GM19468 (cell line): Measurements from ENCODE around the gene POLRMT.
"Not testable (repeated sequence)": the region's sequence is repeated elsewhere in the genome, so short reads cannot be mapped to it uniquely, and the experiment has no call there.

Source experiments
- ATAC-seq: cut with Tn5 transposase; IDR thresholded peaks from one replicate; pipeline ENCODE4 v1.9.1; 2021; ENCODE audit warnings: mild to moderate bottlenecking, moderate library complexity, moderate number of reproducible peaks; ENCODE audit not compliant: unreplicated experiment; ENCODE audit errors: extremely low read depth

POLRMT gene

GRCh38 chr19:597406-598315, 35.7 kb downstream of the POLRMT start:
- no peak for ATAC-seq

GRCh38 chr19:596263-596655, 37.1 kb downstream of the POLRMT start:
- no peak for ATAC-seq

GRCh38 chr19:595326-596262, 37.7 kb downstream of the POLRMT start:
- no peak for ATAC-seq

GRCh38 chr19:594265-594870, 39.0 kb downstream of the POLRMT start:
- ATAC-seq = no peak

- ATAC-seq = no peak
These were observed 39.8 kb downstream of the POLRMT start for GRCh38 chr19:593505-593904.

GRCh38 chr19:593055-593454, 40.3 kb downstream of the POLRMT start:
- ATAC-seq = no peak

- ATAC-seq = no peak
These were observed 41.2 kb downstream of the POLRMT start for GRCh38 chr19:592101-592500.

GRCh38 chr19:591099-591958, 42.0 kb downstream of the POLRMT start:
- no peak for ATAC-seq

- ATAC-seq = no peak
These were observed 42.6 kb downstream of the POLRMT start for GRCh38 chr19:590750-591098.

GRCh38 chr19:590396-590745, 43.0 kb downstream of the POLRMT start:
- ATAC-seq = no peak

GRCh38 chr19:589693-590395, 43.5 kb downstream of the POLRMT start, which contains the start of gene HCN2:
Gene HCN2, plus strand, starts transcription at chr19:589881. Its CDS starts 65 bp downstream, at chr19:589946.
- ATAC-seq = no peak

GRCh38 chr19:588741-589692, 44.3 kb downstream of the POLRMT start:
- no peak for ATAC-seq

- ATAC-seq = no peak
These were observed 45.1 kb downstream of the POLRMT start for GRCh38 chr19:588093-588740.

GRCh38 chr19:585551-586110, 47.7 kb downstream of the POLRMT start:
- no peak for ATAC-seq

- not testable (repeated sequence) for ATAC-seq
These were observed 48.2 kb downstream of the POLRMT start for GRCh38 chr19:585146-585545.

- no peak for ATAC-seq
These were observed 48.9 kb downstream of the POLRMT start for GRCh38 chr19:584240-585001.

GRCh38 chr19:583968-584239, 49.4 kb downstream of the POLRMT start:
- ATAC-seq = no peak
